Esophagus squamous epithelium (tissue), 4 donors: Measurements from ENCODE around the gene HSBP1.

Experiments used
- CTCF ChIP-seq, 6 experiments: fragments of 450-650 bp in 4 of 6; fragments of 200-600 bp in 2 of 6; sonication (generic) in 2 of 6; IDR thresholded peaks; one replicate each; pipeline ENCODE4 v1.5.1; 2016 to 2019; ENCODE audit warnings: antibody characterized with exemption in 6 of 6, mild to moderate bottlenecking in 4 of 6, moderate library complexity in 4 of 6
- POLR2A ChIP-seq, 4 donors: fragments of 450-650 bp; IDR thresholded peaks; one replicate each; pipeline ENCODE4 v1.6.1; 2017; ENCODE audit warnings: antibody characterized with exemption in 4 of 4, mild to moderate bottlenecking in 4 of 4, moderate library complexity in 3 of 4

- TF ChIP-seq CTCF (IDR thresholded peaks at IDR 0.05): peak in 1 of 6 experiments; percentile 6
- TF ChIP-seq POLR2A (IDR thresholded peaks at IDR 0.05): peak in 2 of 4 donors; percentile 52 to 72
Measured at GRCh38 chr16:83807710-83808572, at the start of gene HSBP1.
